Measurements from ENCODE around the gene EPHA5. TPM values are rescaled to one million over a fixed set of nuclear protein-coding genes. Genes with fewer than 3 reads are reported as not detected.

EPHA5 gene
- total and polyA plus RNA-seq, 9 of the 15 experiments (the other 6 are each of a cell fraction or from before 2014, with no cell fraction given) = 0.04 TPM; not detected in 8

- Histone ChIP-seq H3K27me3 (ENCODE audit: control insufficient read depth in 2 of 2, insufficient read depth in 2 of 2, low read length in 2 of 2) (no peaks in the 10 kb centered on the region), H3K4me2 (ENCODE audit: insufficient read depth, low read length) (no peak overlapping the region), H3K4me3 (no peak overlapping the region), H3K36me3 (ENCODE audit: control insufficient read depth, insufficient read depth, low read length) (no peaks in the 10 kb centered on the region), H3K79me2 (ENCODE audit: control insufficient read depth, insufficient read depth, low read length) (no peaks in the 10 kb centered on the region), H3K27ac (ENCODE audit: extremely low read depth, low read depth, low read length) (no peak overlapping the region), H2AFZ (ENCODE audit: low read depth, low read length) (no peak overlapping the region), H3K4me1 (replicated peaks in 1 of 2; ENCODE audit: control insufficient read depth in 2 of 2, insufficient read depth in 2 of 2, low read length in 2 of 2) (no peaks in the 10 kb centered on the region), H3K9ac (ENCODE audit: insufficient read depth in 1 of 2, low read depth in 2 of 2, low read length in 2 of 2) (no peak overlapping the region), H4K20me1 (replicated peaks; ENCODE audit: control insufficient read depth, insufficient read depth, low read length) (no peaks in the 10 kb centered on the region), H3K9me1 (ENCODE audit: control insufficient read depth, insufficient read depth, low read length) (no peaks in the 10 kb centered on the region), H3K9me3 (replicated peaks; ENCODE audit: control insufficient read depth, insufficient read depth, low read depth, low read length) (no peaks in the 10 kb centered on the region; the same call in none of the 2 replicates)
- intact Hi-C loops (cut with micrococcal nuclease) (no loop called here), in situ Hi-C loops (cut with MboI) (no loop called here)
- no peak for ATAC-seq
- 2% methylated on average over 3 of the region's 3 CpGs for WGBS (ENCODE audit: insufficient coverage, low coverage, missing lambda C conversion rate)
- ChIA-PET CTCF (ENCODE audit: low intra/inter-chr PET ratio) (no interaction called here), POLR2A (no interaction called here)
- no TSS peak for BruUV-seq (replicated peaks)
- DNase-seq (ENCODE audit: extremely low read depth in 1 of 4, low spot score in 3 of 4) = no peak
- no peak for FAIRE-seq
- TF ChIP-seq ZBTB11 (CRISPR knock-in tag; IDR thresholded peaks at IDR 0.05) = no peak
- TF ChIP-seq ZNF518B (CRISPR knock-in tag; IDR thresholded peaks at IDR 0.05) = no peak
- no peak for TF ChIP-seq TRIM24 (IDR thresholded peaks at IDR 0.05)
- TF ChIP-seq TEAD1 (CRISPR knock-in tag; IDR thresholded peaks at IDR 0.05) = no peak
- TF ChIP-seq HES1 (IDR thresholded peaks at IDR 0.05; ENCODE audit: low read depth) = no peak
- no peak for TF ChIP-seq ARNT (IDR thresholded peaks at IDR 0.05)
These were observed 35.1 kb downstream of the EPHA5 start for GRCh38 chr4:65635051-65635821.

All from K562 (cell line).